Ishikawa (cell line): ENCODE measurements around the gene SLC26A4.

Experiments used
- CEBPB ChIP-seq: IDR thresholded peaks from 2 replicates; pipeline ENCODE4 v1.6.1; 2012
- CREB1 ChIP-seq: IDR thresholded peaks from 2 replicates; pipeline ENCODE4 v1.6.1; 2012; ENCODE audit warnings: low read depth
- EGR1 ChIP-seq: IDR thresholded peaks from 2 replicates; pipeline ENCODE4 v1.6.1; 2012
- EP300 ChIP-seq: IDR thresholded peaks from 2 replicates; pipeline ENCODE4 v1.6.1; 2012; ENCODE audit warnings: borderline replicate concordance
- FOXM1 ChIP-seq: IDR thresholded peaks from 2 replicates; pipeline ENCODE4 v1.6.1; 2012; ENCODE audit warnings: low read depth, borderline replicate concordance
- MAX ChIP-seq: IDR thresholded peaks from 2 replicates; pipeline ENCODE4 v1.6.1; 2012
- NFIC ChIP-seq: IDR thresholded peaks from 2 replicates; pipeline ENCODE4 v1.6.1; 2012
- RAD21 ChIP-seq: IDR thresholded peaks from 2 replicates; pipeline ENCODE4 v1.6.1; 2012; ENCODE audit warnings: low read depth
- REST ChIP-seq: IDR thresholded peaks from 2 replicates; pipeline ENCODE4 v1.6.1; 2012; ENCODE audit warnings: low read depth, mild to moderate bottlenecking
- TAF1 ChIP-seq: IDR thresholded peaks from 2 replicates; pipeline ENCODE4 v1.6.1; 2012; ENCODE audit warnings: low read depth, mild to moderate bottlenecking
- TCF12 ChIP-seq: IDR thresholded peaks from 2 replicates; pipeline ENCODE4 v1.6.1; 2012; ENCODE audit warnings: low read depth
- TEAD4 ChIP-seq: IDR thresholded peaks from 2 replicates; pipeline ENCODE4 v1.6.1; 2012
- USF1 ChIP-seq: IDR thresholded peaks from 2 replicates; pipeline ENCODE4 v1.6.1; 2012
- YY1 ChIP-seq: IDR thresholded peaks from 2 replicates; pipeline ENCODE4 v1.6.1; 2012; ENCODE audit warnings: low read depth
- ZBTB7A ChIP-seq: IDR thresholded peaks from 2 replicates; pipeline ENCODE4 v1.6.1; 2012; ENCODE audit warnings: low read depth

Gene SLC26A4

GRCh38 chr7:107697321-107698049, 36.9 kb downstream of the SLC26A4 start:
- TF ChIP-seq EGR1 (no peak), CREB1 (no peak), NFIC (no peak), MAX (no peak), EP300 (no peak), TCF12 (no peak), CEBPB (no peak), TAF1 (no peak), RAD21 (no peak), FOXM1 (no peak), ZBTB7A (no peak), TEAD4 (no peak), YY1 (no peak)

- TF ChIP-seq NFIC (no peak), USF1 (no peak), REST (no peak), MAX (no peak), TEAD4 (no peak), CEBPB (no peak), TCF12 (no peak), EGR1 (no peak), CREB1 (no peak), RAD21 (no peak), YY1 (no peak), FOXM1 (no peak), ZBTB7A (no peak), EP300 (no peak), TAF1 (no peak)
Measured at GRCh38 chr7:107700570-107700969, 39.9 kb downstream of the SLC26A4 start.

- no peak for TF ChIP-seq EP300
- no peak for TF ChIP-seq TAF1
- no peak for TF ChIP-seq REST
- TF ChIP-seq ZBTB7A, result no peak
- TF ChIP-seq USF1, result no peak
- no peak for TF ChIP-seq RAD21
- TF ChIP-seq TCF12, result no peak
- TF ChIP-seq CEBPB, result no peak
Measured at GRCh38 chr7:107701191-107701590, 40.6 kb downstream of the SLC26A4 start.

- TF ChIP-seq FOXM1 (no peak), EGR1 (no peak), EP300 (no peak), USF1 (no peak), CREB1 (no peak), TAF1 (no peak), MAX (no peak), NFIC (no peak), TEAD4 (no peak), ZBTB7A (no peak), RAD21 (no peak), TCF12 (no peak), REST (no peak), YY1 (no peak), CEBPB (no peak)
Measured at GRCh38 chr7:107703219-107703618, 42.6 kb downstream of the SLC26A4 start.
